ENCODE results near the gene DYNC1H1. TPM values are rescaled to one million over a fixed set of nuclear protein-coding genes. Genes with fewer than 3 reads are reported as not detected.
"Not testable (repeated sequence)": the region's sequence is repeated elsewhere in the genome, so short reads cannot be mapped to it uniquely, and the experiment has no call there.

The DYNC1H1 gene
- total RNA-seq, 1 donor from 2014 or later = 485 TPM

- not testable (repeated sequence) for DNase-seq (ENCODE audit: low spot score)
These were observed 100.2 kb downstream of the DYNC1H1 start for GRCh38 chr14:102064590-102064989.

DNA sequence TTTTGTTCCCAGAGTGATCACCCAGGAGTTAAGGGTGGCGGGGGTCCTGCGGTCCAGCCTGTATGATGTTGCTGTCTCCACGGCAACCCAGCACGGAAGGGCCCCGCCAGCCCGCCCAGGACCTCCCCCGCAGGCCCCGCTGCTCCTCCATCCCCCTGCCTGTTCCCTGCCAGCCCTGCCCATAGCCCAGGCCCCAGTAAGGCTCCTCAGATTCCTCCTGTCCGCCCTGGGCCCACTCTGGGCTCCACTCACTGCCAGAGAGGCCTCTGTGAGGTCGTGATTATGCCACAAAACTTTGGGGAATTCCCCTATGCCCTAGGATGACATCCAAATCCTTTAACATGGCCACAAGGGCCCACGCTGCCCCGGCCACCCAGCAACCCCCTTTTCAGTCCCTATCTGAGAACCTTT, 101.7 kb downstream of the DYNC1H1 start:
- no peak for DNase-seq (ENCODE audit: low spot score)

DNA sequence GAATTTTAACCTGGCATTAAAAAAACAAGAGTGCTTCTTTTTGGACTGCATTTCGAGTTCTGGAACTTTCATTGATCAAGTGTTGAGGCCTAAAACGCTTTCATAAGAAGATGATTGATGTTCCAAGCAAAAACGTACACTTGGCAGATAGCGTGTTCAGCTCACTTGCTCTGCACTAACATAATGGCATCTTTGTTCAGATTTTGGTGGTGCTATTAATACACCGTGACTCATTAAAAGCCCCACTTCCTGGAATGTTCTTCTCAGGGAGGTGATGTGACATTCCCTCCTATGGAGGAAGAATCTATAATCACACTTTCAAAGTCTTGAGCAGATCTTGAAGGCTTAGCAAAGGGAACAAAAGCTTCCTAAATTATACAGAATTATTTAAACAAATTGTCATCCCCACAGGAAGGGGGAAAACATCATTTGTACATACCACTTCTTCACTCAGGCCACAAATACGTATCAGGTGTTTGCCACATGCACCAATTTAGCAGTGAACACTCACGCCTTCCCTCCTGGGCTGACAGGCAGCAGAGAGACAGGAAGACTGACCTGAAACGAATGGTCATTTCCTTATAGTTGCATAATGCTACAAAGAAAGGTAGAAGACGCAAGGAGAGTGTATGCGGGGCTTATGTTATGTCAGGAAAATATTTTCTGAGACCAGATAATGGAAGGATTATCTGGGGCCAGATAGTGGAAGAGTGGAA, 107.1 kb downstream of the DYNC1H1 start:
- no peak for DNase-seq (ENCODE audit: low spot score)

DNA sequence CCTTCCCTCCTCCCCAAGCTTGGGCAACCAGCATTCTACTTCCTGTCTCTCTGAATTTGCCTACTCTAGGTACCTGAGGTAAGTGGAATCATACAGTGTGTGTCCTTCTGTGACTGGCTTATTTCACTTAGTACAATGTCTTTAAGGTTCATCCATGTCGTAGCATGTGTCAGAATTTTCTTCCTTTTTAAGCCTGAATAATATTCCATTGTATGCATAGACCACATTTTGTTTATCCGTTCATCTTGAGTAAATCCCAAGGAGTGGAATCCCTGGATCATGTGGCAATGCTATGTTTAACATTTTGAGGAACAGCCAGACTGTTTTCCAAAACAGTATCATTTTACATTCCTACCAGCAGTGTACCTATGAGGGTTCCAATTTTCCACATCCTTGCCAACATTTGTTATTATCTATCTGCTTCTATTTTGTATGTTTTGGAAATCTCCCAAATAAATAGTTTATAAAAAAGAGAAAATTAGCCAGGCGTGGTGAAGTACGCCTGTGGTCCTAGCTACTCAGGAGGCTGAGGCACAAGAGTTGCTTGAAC, 110.1 kb downstream of the DYNC1H1 start:
- no peak for DNase-seq (ENCODE audit: low spot score)

DNA sequence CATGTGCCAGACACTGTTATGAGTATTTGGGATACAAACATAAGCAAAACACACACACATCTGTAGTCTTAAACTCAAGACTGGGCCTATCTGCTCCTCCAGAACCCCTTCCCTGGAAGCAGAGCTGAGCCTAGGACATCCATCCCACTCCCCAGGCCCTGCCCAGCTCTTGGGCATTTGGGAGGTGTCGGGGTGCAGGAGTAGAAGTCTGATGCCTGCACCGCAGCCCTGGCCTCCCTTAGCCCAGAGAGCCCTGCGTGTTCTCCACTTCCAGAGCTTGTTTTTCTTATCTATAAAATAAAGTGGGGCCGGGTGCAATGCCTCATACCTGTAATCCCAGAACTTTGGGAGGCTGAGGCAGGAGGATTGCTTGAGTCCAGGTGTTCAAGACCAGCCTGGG, 110.8 kb downstream of the DYNC1H1 start:
- DNase-seq (ENCODE audit: low spot score) = no peak

- DNase-seq (ENCODE audit: low spot score) = no peak
These were observed 113.0 kb downstream of the DYNC1H1 start for GRCh38 chr14:102077382-102077709.

DNA sequence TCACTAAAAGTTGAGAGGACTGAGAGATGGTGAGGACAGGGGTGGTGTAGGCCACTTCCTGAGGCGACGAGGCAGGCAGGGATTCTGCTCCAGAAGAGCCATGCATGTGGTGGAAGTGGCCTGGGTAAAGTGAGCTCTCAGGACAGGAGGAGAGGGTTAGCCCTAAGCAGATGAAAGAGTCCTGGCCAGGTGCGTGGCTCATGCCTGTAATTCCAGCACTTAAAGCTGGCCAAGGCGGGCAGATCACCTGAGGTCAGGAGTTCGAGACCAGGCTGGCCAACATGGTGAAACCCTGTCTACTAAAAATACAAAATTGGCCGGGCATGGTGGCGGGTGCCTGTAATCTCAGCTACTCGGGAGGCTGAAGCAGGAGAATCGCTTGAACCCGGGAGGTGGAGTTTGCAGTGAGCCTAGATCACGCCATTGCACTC, 114.0 kb downstream of the DYNC1H1 start:
- not testable (repeated sequence) for DNase-seq (ENCODE audit: low spot score)

GRCh38 chr14:102078831-102079699, 114.7 kb downstream of the DYNC1H1 start:
- no peak for DNase-seq (ENCODE audit: low spot score)

- DNase-seq (ENCODE audit: low spot score) = no peak
These were observed 115.3 kb downstream of the DYNC1H1 start for GRCh38 chr14:102079700-102079979.

DNA sequence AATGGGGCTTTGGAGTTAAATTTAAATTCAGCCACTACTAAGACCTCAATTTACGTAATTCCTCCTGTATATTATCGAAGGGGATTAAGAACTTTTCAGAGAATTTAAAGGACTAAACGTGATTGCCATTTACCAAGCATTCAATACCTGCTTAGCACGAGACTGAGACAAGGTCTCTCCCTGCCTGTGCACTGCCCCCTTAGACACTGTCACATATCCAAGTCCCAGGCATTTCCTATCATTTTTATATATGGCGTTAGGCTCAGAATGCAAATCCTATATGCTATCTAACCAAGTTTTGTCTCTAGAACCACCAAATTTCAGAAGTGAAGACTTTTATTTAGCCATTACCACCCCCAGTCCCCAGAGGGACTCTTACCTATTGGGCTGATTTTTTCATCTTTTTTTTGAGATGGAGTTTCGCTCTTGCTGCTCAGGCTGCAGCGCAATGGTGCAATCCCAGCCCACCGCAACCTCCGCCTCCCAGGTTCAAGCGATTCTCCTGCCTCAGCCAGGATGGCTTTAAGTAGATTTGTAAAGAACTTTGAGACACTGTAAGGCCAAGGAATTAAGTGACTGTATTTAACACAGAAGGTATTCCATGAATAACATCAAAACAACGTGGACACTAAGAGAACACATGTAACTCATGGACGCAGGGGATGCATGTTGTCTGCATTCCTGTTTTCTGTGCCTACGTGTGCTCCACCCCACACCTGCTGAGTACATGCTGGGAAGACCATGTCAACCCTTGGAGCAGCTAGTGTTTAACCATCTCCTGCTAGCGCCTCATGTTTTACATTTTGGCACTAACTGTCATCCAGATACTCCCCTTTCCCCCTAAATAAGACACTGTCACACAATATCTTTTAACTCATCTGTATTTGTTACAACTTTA, 116.1 kb downstream of the DYNC1H1 start:
- DNase-seq (ENCODE audit: low spot score) = no peak

DNA sequence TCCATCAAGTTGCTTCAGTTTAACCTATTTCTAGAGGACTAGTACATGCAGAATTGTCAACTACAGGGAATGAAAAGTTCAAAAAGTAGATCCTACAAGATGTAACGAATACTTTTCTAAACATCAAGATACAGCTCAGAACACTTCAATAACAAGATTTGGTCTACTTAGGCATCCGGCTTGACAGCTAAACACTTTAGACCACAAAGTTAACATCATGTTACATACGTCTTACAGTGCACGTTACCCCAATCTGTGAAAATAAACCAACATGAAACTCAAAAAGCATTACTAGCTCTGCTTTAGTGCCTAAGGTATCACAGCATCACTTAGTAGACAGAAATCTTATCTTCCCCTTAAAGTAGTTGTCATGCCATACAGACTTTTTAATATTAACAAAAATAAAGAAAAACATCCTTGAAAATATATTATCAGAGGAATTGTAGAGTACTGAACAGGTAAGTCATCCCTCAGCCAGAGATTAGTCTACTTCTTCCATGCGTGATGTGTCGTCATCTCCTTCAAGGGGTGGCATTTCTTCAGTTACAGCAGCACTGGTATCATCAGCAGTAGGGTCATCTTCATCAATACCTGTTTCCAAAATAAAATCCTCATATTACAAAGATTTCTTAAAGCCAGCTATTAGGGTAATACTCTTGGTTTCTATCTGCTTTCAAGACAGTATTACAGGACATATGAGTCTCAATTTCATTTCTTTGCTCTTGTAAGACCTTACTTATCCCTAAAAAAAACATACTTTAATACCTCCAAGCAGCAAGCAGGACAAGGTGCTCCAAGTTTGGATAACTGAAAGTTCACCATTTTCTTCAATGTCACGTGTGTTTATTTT, 117.1 kb downstream of the DYNC1H1 start:
- no peak for DNase-seq (ENCODE audit: low spot score)

DNA sequence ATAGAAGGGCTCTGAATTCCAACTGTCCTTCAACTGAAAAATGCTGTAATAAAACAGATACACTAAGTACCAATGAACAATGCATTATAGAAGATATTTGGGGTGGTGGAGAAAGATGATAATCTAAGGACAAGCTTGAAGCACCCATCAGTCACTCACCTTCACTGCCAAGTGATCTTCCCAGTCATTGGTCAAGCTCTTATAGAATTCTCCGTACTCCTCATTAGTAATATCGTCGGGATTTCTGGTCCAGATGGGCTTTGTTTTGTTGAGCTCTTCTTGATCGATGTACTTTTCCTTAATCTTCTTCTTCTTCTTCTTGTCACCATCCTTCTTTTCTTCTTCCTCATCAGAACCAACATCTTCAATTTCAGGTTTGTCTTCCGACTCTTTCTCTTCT, 120.1 kb downstream of the DYNC1H1 start:
- not testable (repeated sequence) for DNase-seq (ENCODE audit: low spot score)

DNA sequence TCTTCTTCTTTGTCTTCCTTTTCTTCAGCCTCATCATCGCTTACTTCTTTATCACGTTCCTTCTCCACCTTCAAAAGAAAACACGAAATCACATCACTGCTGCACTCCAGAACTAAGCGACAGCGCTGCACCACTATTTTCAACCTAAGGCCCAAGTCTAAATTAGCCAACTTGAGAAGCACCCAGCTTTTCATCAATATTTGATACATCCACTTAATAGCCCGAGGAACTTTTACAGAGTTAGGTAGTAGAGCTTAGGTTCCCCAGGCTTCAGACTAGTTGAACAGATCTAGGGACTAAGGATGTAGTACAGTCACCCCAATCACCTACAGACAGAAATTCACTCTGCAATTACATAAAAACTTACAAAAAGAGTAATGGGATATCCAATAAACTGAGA, 120.6 kb downstream of the DYNC1H1 start:
- DNase-seq (ENCODE audit: low spot score) = no peak

DNA sequence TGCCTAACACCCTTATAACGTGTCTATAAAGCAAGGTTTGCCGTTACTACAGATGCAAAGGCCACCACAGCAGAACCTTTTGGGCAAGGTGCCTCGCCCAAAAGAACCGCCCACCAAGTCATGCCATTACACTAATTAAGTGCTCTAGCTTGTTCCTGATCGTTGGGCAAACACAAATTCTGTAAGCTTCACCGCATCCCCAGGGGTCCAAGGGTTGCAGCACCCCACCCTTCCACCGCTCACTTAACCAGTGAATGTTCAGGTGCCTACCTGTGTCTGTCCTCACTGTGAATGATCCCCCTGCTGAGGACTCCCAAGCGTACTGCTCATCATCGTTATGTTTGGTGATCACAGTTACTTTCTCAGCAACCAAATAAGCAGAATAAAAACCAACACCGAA, 121.1 kb downstream of the DYNC1H1 start:
- peak; percentile 16 for DNase-seq (ENCODE audit: low spot score)

- DNase-seq (ENCODE audit: low spot score) = peak; percentile 49
These were observed 121.8 kb downstream of the DYNC1H1 start for GRCh38 chr14:102085948-102086708.

- DNase-seq (ENCODE audit: low spot score) = no peak
These were observed 122.3 kb downstream of the DYNC1H1 start for GRCh38 chr14:102086709-102086971.

GRCh38 chr14:102086972-102087761, 122.8 kb downstream of the DYNC1H1 start, which contains the start of gene HSP90AA1:
Gene HSP90AA1 (minus strand): TSS chr14:102087044. CDS start chr14:102086378, 666 bp downstream.
- DNase-seq (ENCODE audit: low spot score) = peak; percentile 95

DNA sequence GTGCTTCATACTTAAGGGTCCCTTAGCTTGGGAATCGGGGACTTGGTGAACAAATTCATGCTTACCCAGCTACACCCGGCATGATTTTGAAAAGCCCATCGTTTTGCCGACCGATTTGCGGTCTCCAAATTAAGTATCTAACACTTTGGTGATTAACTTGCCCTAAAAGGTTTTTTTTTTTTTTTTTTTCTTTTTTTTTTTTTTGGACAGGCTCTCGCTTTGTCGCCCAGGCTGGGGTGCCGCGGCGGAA, 123.3 kb downstream of the DYNC1H1 start:
- no peak for DNase-seq (ENCODE audit: low spot score)

DNA sequence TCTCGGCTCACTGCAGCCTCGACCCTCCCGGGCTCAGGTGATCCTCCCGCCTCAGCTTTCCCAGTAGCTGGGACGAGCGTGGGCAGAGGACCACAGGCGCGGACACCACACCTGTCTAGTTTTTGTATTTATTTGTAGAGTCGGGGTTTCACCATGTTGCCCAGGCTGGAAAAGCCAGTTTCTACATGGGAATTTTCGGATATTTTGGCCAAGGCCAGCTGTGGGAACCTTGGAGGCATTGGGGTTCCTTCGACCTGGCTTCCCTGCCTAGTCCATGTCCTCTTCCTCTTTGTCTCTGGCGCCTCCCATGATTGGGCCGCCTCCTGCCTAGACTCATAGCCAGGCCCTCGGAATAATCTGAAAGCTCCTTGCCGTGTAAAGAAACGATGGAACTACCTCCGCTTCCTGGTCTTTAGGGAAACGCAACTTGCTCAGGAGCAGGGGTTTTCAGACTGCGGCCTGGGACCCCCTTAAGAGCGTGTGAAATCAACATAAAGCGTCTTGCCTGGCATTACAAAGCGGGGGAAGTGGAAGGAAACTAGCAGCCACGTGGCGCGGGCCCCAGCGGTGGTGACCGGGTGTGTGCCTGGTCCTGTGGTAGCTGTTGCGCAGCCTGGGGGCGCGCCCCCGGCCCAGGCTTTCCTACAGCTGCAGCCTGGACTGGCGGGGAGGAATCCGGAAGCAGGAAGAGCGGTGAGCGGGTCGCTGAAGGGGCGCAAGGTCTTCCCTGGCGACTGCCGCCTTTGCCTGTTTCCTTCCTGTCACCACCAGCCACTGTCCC, 123.8 kb downstream of the DYNC1H1 start:
- peak; percentile 64 for DNase-seq (ENCODE audit: low spot score)

Measured in mucosa of gallbladder (tissue), 1 donor.